Caco-2 (cell line): ENCODE measurements around the gene MAML1. TPM values are rescaled to one million over a fixed set of nuclear protein-coding genes. Genes with fewer than 3 reads are reported as not detected.

Experiments
- BruUV-seq: library from RNA; stranded (reverse); fragments of 400-500 nt; replicated peaks from 2 replicates; lab custom pipeline; 2021; lab: Mats Ljungman, UMichigan
- CTCF ChIA-PET: fragments of 300-600 bp; sonication (Branson Sonifier 250); formaldehyde crosslinking; loops from one replicate; lab custom pipeline; 2022; ENCODE audit warnings: antibody characterized with exemption; lab: Charles Lee
- POLR2A ChIA-PET: fragments of 300-600 bp; sonication (Branson Sonifier 250); formaldehyde crosslinking; loops from one replicate; lab custom pipeline; 2022; ENCODE audit warnings: antibody characterized with exemption; lab: Charles Lee
- DNase-seq, 2 experiments: peaks; one replicate each; pipeline versions ENCODE4 v3.0.0 to v3.0.0-alpha.2; 2020 to 2022
- H3K27me3 ChIP-seq: replicated peaks from 2 replicates; pipeline ENCODE4 v1.6.0; 2011; ENCODE audit warnings: low read length; ENCODE audit not compliant: control insufficient read depth, insufficient read depth
- H3K36me3 ChIP-seq: 2 replicates; pipeline ENCODE4 v1.5.1; 2011; ENCODE audit warnings: low read length; ENCODE audit not compliant: control insufficient read depth, insufficient read depth
- H3K4me1 ChIP-seq: fragments of 250-450 bp; sonication (Bioruptor Pico); 2 replicates; pipeline ENCODE4 v1.5.1; 2020; ENCODE audit warnings: mild to moderate bottlenecking
- H3K4me3 ChIP-seq: 2 replicates; pipeline ENCODE4 v1.5.1; 2011; ENCODE audit warnings: low read depth, mild to moderate bottlenecking, control low read depth, low read length
- H3K9me3 ChIP-seq: fragments of 250-450 bp; sonication (Bioruptor Pico); 2 replicates; pipeline ENCODE4 v1.5.1; 2020; ENCODE audit warnings: mild to moderate bottlenecking, moderate library complexity
- H3K27ac Mint-ChIP-seq: one replicate; pipeline ENCODE4 v1.8.0; 2022; ENCODE audit warnings: mixed read lengths; ENCODE audit not compliant: unreplicated experiment
- H3K27me3 Mint-ChIP-seq: one replicate; pipeline ENCODE4 v1.8.0; 2022; ENCODE audit warnings: mixed read lengths; ENCODE audit not compliant: insufficient read depth, unreplicated experiment
- H3K36me3 Mint-ChIP-seq: one replicate; pipeline ENCODE4 v1.8.0; 2022; ENCODE audit warnings: mild to moderate bottlenecking, mixed read lengths; ENCODE audit not compliant: insufficient read depth, unreplicated experiment
- H3K4me1 Mint-ChIP-seq: one replicate; pipeline ENCODE4 v1.8.0; 2022; ENCODE audit warnings: low read depth, mixed read lengths; ENCODE audit not compliant: unreplicated experiment
- H3K4me3 Mint-ChIP-seq: one replicate; pipeline ENCODE4 v1.8.0; 2022; ENCODE audit warnings: mild to moderate bottlenecking, moderate library complexity, mixed read lengths; ENCODE audit not compliant: unreplicated experiment
- H3K9me3 Mint-ChIP-seq: one replicate; pipeline ENCODE4 v1.8.0; 2022; ENCODE audit warnings: mixed read lengths; ENCODE audit not compliant: unreplicated experiment
- intact Hi-C: fragments of 100-400 bp; cut with micrococcal nuclease; formaldehyde crosslinking; loops from one replicate; pipeline ENCODE4 v1.10.0; 2022; ENCODE audit not compliant: unreplicated experiment
- total RNA-seq: library from RNA; stranded (reverse); gene quantifications from 2 replicates; pipeline ENCODE4 v1.2.3, GENCODE V29; 2022
- TF ChIP-seq, protein P1 (sequence below), 2 experiments: fragments of 200-600 bp in 1 of 2; IDR thresholded peaks; 1 replicate in 1 of 2; 2 replicates in 1 of 2; pipeline versions ENCODE4 v1.5.1 to v1.8.0; 2011 to 2022; ENCODE audit warnings: antibody characterized with exemption in 1 of 2, control low read depth in 1 of 2, inconsistent platforms in 1 of 2, low read depth in 1 of 2, low read length in 1 of 2, mild to moderate bottlenecking in 1 of 2, moderate library complexity in 1 of 2; ENCODE audit not compliant: insufficient read depth in 1 of 2, severe bottlenecking in 1 of 2, unreplicated experiment in 1 of 2

MAML1 gene
- total RNA-seq, 1 experiment from 2014 or later = 41.3 TPM

DNA sequence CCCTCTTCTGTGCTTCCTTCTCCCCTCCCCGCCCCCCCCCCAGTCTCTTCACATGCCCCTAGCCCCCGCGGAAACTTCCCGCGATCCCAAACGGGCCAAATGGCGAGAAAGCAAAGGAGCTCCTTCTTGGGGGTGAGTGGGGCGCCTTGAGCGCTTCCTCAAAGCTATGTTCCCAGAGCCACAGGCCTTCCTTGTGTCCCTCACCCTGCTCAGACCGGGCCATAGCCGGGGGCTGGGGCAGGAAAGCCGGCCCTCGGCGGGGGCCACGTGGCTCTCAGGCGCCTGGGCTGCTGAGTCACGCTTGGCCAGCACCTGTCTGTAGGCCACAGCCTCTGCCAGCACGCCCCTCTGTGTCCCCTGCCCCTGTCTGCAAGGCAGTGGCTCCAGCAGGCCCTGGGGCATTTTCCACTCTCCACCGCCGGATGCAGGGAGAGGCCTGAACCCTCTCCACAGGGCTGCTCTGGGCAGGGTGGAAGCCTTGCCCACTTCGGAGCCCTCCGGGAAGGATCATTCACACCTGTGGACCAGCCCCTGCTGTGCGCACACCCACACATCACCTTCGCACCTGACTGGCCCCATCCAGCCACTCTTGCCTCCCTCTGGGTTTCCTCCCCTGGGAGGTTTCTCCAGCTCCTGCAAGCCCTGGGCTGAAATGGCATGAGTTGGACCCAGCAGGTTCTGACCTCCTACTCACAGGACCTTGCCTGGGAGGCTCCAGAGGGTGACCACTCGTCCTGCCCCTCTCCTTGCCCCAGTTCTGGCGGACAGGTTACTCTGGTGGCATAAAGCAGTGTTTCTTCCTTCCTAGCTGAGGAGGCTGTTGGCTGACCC lies 86.9 kb downstream of the MAML1 start:
- BruUV-seq = no TSS peak
- H3K36me3 Mint-ChIP-seq = peaks cover 74% of the 10 kb centered on the region

DNA sequence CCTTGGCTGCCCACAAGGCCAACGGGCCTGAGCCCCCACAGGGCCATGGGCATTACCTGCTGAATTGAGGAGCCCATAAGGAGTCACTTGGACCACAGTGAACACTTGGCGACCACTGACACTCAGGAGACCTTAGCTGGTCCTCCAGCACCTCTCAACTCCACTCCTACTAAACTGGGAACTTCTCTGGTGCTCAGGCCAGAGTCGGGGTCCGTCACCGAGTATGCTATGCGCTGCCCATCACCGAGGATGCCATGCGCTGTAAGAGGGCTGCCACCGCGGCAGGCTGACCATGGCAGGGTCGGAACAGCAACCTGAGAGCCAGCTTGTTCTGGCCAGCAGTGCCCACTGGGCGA lies 87.5 kb downstream of the MAML1 start:
- TSS peak; percentile 36 for BruUV-seq
- Mint-ChIP-seq H3K27ac (peak overlapping the region; percentile 94), H3K36me3 (peaks cover 75% of the 10 kb centered on the region), H3K27me3 (no peaks in the 10 kb centered on the region), H3K9me3 (no peaks in the 10 kb centered on the region), H3K4me1 (peaks cover 37% of the 10 kb centered on the region), H3K4me3 (peak overlapping the region; percentile 88)
- intact Hi-C loops = loop anchor here (2.0 kb wide), 1 partner anchor 57 kb away; no protein-coding TSS in a partner anchor
- H3K4me3 ChIP-seq = peak overlapping the region; percentile 97
- POLR2A ChIA-PET = no interaction called here
- no peaks in the 10 kb centered on the region for H3K27me3 ChIP-seq
- H3K36me3 ChIP-seq = peaks cover 13% of the 10 kb centered on the region
- peaks cover 53% of the 10 kb centered on the region for H3K4me1 ChIP-seq
- TF ChIP-seq, protein P1, sequence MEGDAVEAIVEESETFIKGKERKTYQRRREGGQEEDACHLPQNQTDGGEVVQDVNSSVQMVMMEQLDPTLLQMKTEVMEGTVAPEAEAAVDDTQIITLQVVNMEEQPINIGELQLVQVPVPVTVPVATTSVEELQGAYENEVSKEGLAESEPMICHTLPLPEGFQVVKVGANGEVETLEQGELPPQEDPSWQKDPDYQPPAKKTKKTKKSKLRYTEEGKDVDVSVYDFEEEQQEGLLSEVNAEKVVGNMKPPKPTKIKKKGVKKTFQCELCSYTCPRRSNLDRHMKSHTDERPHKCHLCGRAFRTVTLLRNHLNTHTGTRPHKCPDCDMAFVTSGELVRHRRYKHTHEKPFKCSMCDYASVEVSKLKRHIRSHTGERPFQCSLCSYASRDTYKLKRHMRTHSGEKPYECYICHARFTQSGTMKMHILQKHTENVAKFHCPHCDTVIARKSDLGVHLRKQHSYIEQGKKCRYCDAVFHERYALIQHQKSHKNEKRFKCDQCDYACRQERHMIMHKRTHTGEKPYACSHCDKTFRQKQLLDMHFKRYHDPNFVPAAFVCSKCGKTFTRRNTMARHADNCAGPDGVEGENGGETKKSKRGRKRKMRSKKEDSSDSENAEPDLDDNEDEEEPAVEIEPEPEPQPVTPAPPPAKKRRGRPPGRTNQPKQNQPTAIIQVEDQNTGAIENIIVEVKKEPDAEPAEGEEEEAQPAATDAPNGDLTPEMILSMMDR (IDR thresholded peaks at IDR 0.05; ENCODE audit: insufficient read depth in 1 of 2, low read depth in 1 of 2, low read length in 1 of 2, severe bottlenecking in 1 of 2, unreplicated experiment in 1 of 2) = no peak
- DNase-seq = no peak
- CTCF ChIA-PET = interaction anchor here (0.6 kb wide), 1 partner anchor 559 kb away, joined by 3 read pairs; no protein-coding TSS in a partner anchor
- H3K9me3 ChIP-seq = no peaks in the 10 kb centered on the region

More for the DNA sequence above, 86.9 kb downstream of the MAML1 start:
- Mint-ChIP-seq H3K27me3 (no peaks in the 10 kb centered on the region), H3K4me3 (peak overlapping the region; percentile 88), H3K27ac (peak overlapping the region; percentile 94), H3K4me1 (peaks cover 31% of the 10 kb centered on the region), H3K9me3 (no peaks in the 10 kb centered on the region)
- Histone ChIP-seq H3K9me3 (no peaks in the 10 kb centered on the region), H3K4me3 (peak overlapping the region; percentile 33), H3K27me3 (no peaks in the 10 kb centered on the region), H3K36me3 (peaks cover 11% of the 10 kb centered on the region), H3K4me1 (peaks cover 47% of the 10 kb centered on the region)
- intact Hi-C loops = loop anchor here (1.0 to 10.0 kb wide), 4 partner anchors 11 to 195 kb away; partner anchors contain the start of genes HNRNPH1 and MRNIP
- TF ChIP-seq, protein P1 (IDR thresholded peaks at IDR 0.05; ENCODE audit: insufficient read depth in 1 of 2, low read depth in 1 of 2, low read length in 1 of 2, severe bottlenecking in 1 of 2, unreplicated experiment in 1 of 2) = no peak
- CTCF ChIA-PET = interaction anchor here (0.7 to 1.1 kb wide), 2 partner anchors 14 to 56 kb away, joined by 3 read pairs; no protein-coding TSS in a partner anchor
- peak; percentile 91 to 94 for DNase-seq
- POLR2A ChIA-PET = interaction anchor here (0.5 to 1.0 kb wide), 3 partner anchors 13 to 1365 kb away, joined by 4 to 6 read pairs (median 4); no protein-coding TSS in a partner anchor

DNA sequence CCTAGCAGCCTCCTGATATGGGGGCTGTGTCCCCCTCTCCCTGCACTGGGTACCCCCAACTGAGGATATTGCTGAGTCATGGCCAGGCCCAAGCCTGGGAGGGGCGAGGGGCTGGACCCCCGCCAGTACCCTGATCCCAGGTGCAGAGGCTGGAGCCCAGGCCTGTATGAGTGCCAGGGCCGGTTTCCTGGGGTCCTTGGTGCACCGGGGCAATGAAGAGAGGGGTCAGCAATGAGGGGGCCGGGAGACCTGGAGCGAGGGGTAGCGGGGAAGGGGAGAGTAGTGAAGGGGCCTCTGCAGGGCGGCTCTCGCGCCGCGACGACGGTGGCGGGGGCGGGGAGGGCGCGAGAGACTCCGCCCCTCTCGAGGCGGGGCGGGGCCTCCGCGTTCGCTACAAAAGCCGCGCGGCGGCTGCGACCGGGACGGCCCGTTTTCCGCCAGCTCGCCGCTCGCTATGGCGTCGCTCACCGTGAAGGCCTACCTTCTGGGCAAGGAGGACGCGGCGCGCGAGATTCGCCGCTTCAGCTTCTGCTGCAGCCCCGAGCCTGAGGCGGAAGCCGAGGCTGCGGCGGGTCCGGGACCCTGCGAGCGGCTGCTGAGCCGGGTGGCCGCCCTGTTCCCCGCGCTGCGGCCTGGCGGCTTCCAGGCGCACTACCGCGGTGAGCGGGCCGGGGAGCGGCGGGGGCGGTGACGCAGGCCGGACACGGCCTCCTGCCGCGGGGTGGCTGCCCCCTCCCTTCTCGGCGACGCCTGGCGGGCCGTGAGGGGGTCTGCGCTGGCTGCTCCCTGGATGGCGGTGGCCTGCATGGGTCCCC lies 88.1 kb downstream of the MAML1 start, which contains the start of gene SQSTM1:
SQSTM1 (plus strand) TSS at position 423 of the 815 bp plus-strand sequence; CDS start at position 455, 32 bp downstream.
- peak; percentile 77 to 89 for DNase-seq
- peak within 1 kb of the TSS; percentile 88 for H3K4me3 Mint-ChIP-seq
- no TSS peak for BruUV-seq
- H3K4me1 Mint-ChIP-seq = peaks cover 37% of the 10 kb centered on the region
- H3K9me3 Mint-ChIP-seq = no peaks in the 10 kb centered on the region
- H3K4me1 ChIP-seq = peaks cover 58% of the 10 kb centered on the region
- no peaks in the 10 kb centered on the region for H3K9me3 ChIP-seq
- TF ChIP-seq, protein P1 (IDR thresholded peaks at IDR 0.05; ENCODE audit: insufficient read depth in 1 of 2, low read depth in 1 of 2, low read length in 1 of 2, severe bottlenecking in 1 of 2, unreplicated experiment in 1 of 2) = no peak
- H3K27me3 Mint-ChIP-seq = no peaks in the 10 kb centered on the region
- H3K36me3 Mint-ChIP-seq = peaks cover 81% of the 10 kb centered on the region
- POLR2A ChIA-PET = interaction anchor here (1.0 kb wide), 1 partner anchor 9 kb away, joined by 7 read pairs; no protein-coding TSS in a partner anchor
- CTCF ChIA-PET = interaction anchor here (0.6 kb wide), 1 partner anchor 559 kb away, joined by 3 read pairs; no protein-coding TSS in a partner anchor
- intact Hi-C loops = loop anchor here (2.0 kb wide), 1 partner anchor 58 kb away; no protein-coding TSS in a partner anchor
- peaks cover 16% of the 10 kb centered on the region for H3K36me3 ChIP-seq
- H3K27ac Mint-ChIP-seq = peak within 1 kb of the TSS; percentile 94
- peak within 1 kb of the TSS; percentile 97 for H3K4me3 ChIP-seq
- no peaks in the 10 kb centered on the region for H3K27me3 ChIP-seq
